ENCODE measurements around the gene C12orf42. TPM values are rescaled to one million over a fixed set of nuclear protein-coding genes. Genes with fewer than 3 reads are reported as not detected.

Gene C12orf42
- total RNA-seq, result not detected in 2 replicates

DNA sequence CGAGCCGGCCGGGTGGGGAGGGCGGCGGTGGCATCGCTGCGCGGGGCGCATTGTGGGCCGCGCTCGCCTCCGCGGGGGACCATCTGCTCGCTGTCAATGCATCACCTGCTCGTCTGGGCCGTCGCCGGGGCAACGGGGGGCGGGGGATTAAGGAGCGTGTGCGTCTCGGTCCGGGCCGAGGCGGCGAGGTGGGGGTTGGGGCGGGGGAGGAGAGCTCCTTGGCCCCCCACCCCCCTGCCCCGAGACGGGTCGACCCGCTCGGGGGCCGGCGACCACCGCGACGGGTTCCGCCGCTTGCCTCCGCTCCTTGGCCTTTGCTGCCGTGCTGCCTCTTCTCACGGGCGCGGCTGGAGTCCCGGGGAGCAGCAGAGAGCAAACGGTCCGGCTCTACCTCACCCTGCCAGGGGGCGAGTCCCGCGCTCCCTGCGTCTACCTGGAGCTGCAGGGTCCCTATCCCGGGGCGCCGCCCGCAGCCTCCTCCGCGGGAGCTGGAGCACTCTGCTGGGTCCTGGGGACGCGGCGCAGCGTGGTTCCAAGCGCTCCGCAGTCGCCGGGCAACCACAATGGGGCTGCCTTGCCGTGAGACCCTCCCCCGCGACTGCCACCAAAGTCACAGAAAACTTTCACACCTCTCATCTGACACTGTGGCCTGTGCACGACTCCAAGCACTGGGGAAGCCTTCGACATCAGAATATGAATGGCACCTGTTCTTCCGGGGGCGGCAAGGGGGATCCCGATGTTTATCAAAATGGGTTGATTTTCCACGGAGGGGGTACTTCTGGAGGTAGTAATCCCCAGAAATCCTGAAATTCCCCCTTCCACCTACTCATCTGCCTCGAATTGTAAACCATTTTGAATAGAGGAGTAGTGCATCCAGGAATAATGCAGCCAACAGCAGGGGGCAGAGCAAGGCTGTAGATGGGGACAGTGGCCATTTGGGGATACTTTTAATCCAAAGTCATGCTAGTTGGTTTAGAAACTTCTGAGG, at the start of gene C12orf42:
Gene C12orf42 (minus strand): TSS at position 500 of the 988 bp plus-strand sequence. CDS start 17,542 bp downstream, outside the sequence.

Other genes with a start within 250 kb of the C12orf42 start
- under 0.01 TPM in 1 of 2 replicates, not detected in the other for gene STAB2, start 91.3 kb upstream of the C12orf42 start, total RNA-seq

Measured in vein endothelial cell (primary cell).